ENCODE data around the gene SERGEF.
"Not testable (repeated sequence)": the region's sequence is repeated elsewhere in the genome, so short reads cannot be mapped to it uniquely, and the experiment has no call there.

DNA sequence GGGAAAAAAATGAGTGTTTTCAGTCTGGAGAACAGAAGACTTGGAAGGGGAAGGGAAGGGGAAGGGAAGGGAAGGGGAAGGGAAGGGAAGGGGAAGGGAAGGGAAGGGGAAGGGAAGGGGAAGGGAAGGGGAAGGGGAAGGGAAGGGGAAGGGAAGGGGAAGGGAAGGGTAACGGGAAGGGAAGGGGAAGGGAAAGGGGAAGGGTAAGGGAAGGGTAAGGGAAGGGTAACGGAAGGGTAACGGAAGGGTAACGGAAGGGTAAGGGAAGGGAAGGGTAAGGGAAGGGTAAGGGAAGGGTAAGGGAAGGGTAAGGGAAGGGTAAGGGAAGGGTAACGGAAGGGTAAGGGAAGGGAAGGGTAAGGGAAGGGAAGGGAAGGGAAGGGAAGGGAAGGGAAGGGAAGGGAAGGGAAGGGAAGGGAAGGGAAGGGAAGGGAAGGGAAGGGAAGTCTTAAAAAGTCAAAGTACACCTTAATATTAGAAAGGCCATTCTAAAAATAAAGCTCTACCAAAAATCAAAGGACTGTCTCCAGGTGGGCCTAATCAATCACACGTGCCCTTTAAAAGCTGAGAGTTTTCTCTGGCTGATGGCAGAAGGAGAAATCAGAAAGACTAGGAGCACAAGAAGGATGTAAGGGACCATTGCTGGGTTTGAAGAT is 116.2 kb downstream of the SERGEF start:
- TF ChIP-seq, protein P1, sequence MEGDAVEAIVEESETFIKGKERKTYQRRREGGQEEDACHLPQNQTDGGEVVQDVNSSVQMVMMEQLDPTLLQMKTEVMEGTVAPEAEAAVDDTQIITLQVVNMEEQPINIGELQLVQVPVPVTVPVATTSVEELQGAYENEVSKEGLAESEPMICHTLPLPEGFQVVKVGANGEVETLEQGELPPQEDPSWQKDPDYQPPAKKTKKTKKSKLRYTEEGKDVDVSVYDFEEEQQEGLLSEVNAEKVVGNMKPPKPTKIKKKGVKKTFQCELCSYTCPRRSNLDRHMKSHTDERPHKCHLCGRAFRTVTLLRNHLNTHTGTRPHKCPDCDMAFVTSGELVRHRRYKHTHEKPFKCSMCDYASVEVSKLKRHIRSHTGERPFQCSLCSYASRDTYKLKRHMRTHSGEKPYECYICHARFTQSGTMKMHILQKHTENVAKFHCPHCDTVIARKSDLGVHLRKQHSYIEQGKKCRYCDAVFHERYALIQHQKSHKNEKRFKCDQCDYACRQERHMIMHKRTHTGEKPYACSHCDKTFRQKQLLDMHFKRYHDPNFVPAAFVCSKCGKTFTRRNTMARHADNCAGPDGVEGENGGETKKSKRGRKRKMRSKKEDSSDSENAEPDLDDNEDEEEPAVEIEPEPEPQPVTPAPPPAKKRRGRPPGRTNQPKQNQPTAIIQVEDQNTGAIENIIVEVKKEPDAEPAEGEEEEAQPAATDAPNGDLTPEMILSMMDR (IDR thresholded peaks at IDR 0.05) = not testable (repeated sequence)
- TF ChIP-seq POLR2A (IDR thresholded peaks at IDR 0.05) = not testable (repeated sequence)

Data from ovary (tissue), 3 donors.